Progenitor cell of endocrine pancreas (in vitro differentiated cells): Measurements from ENCODE around the gene CDK8. TPM values are rescaled to one million over a fixed set of nuclear protein-coding genes. Genes with fewer than 3 reads are reported as not detected.

Experiments
- DNase-seq: peaks from one replicate; pipeline ENCODE4 v3.0.0; 2021; ENCODE audit warnings: low spot score; ENCODE audit not compliant: unreplicated experiment
- H3K27ac Mint-ChIP-seq: 2 replicates; pipeline ENCODE4 v1.8.0; 2021; ENCODE audit warnings: mild to moderate bottlenecking, moderate library complexity, mixed read lengths
- H3K27me3 Mint-ChIP-seq: 2 replicates; pipeline ENCODE4 v1.8.0; 2021; ENCODE audit warnings: mixed read lengths
- H3K36me3 Mint-ChIP-seq: 2 replicates; pipeline ENCODE4 v1.8.0; 2022; ENCODE audit warnings: mixed read lengths; ENCODE audit not compliant: insufficient read depth
- H3K4me1 Mint-ChIP-seq: 2 replicates; pipeline ENCODE4 v1.8.0; 2021; ENCODE audit warnings: low read depth, mixed read lengths
- H3K4me3 Mint-ChIP-seq: 2 replicates; pipeline ENCODE4 v1.8.0; 2021; ENCODE audit warnings: low read depth, mild to moderate bottlenecking, moderate library complexity, mixed read lengths
- H3K9me3 Mint-ChIP-seq: 2 replicates; pipeline ENCODE4 v1.8.0; 2021; ENCODE audit warnings: low read depth, mixed read lengths
- CTCF ChIP-seq: fragments of 200-600 bp; sonication (generic); IDR thresholded peaks from one replicate; pipeline ENCODE4 v1.5.0; 2021; ENCODE audit warnings: antibody characterized with exemption, mild to moderate bottlenecking; ENCODE audit not compliant: unreplicated experiment
- total RNA-seq: library from RNA; stranded (reverse); gene quantifications from 2 replicates; pipeline ENCODE4 v1.2.1, GENCODE V29; 2021

The CDK8 gene
- total RNA-seq, 1 donor from 2014 or later = 31.7 TPM

GRCh38 chr13:26305676-26306075 lies 51.7 kb downstream of the CDK8 start:
- no peak for TF ChIP-seq CTCF
- Mint-ChIP-seq H3K36me3 (peaks cover 2% of the 10 kb centered on the region), H3K4me1 (peaks cover 4% of the 10 kb centered on the region), H3K27ac (no peak overlapping the region), H3K4me3 (no peak overlapping the region), H3K9me3 (peaks cover 8% of the 10 kb centered on the region), H3K27me3 (no peaks in the 10 kb centered on the region)
- no peak for DNase-seq

- Mint-ChIP-seq H3K4me1 (no peaks in the 10 kb centered on the region), H3K9me3 (peaks cover 7% of the 10 kb centered on the region), H3K36me3 (peaks cover 2% of the 10 kb centered on the region), H3K4me3 (no peak overlapping the region), H3K27me3 (no peaks in the 10 kb centered on the region), H3K27ac (no peak overlapping the region)
- DNase-seq = no peak
- no peak for TF ChIP-seq CTCF
These were observed 53.8 kb downstream of the CDK8 start for GRCh38 chr13:26307701-26308100.

- peaks cover 2% of the 10 kb centered on the region for H3K36me3 Mint-ChIP-seq
- no peak for TF ChIP-seq CTCF
- peaks cover 1% of the 10 kb centered on the region for H3K4me1 Mint-ChIP-seq
- no peak overlapping the region for H3K27ac Mint-ChIP-seq
- H3K4me3 Mint-ChIP-seq = no peak overlapping the region
- no peak for DNase-seq
- peaks cover 7% of the 10 kb centered on the region for H3K9me3 Mint-ChIP-seq
- H3K27me3 Mint-ChIP-seq = no peaks in the 10 kb centered on the region
These were observed 54.3 kb downstream of the CDK8 start for GRCh38 chr13:26308250-26308649.

- Mint-ChIP-seq H3K27me3 (no peaks in the 10 kb centered on the region), H3K36me3 (peaks cover 2% of the 10 kb centered on the region), H3K4me3 (no peak overlapping the region), H3K4me1 (peaks cover 7% of the 10 kb centered on the region), H3K27ac (no peak overlapping the region), H3K9me3 (peaks cover 7% of the 10 kb centered on the region)
- no peak for DNase-seq
- no peak for TF ChIP-seq CTCF
These were observed 54.9 kb downstream of the CDK8 start for GRCh38 chr13:26308836-26309235.

- no peak for TF ChIP-seq CTCF
- Mint-ChIP-seq H3K27ac (no peak overlapping the region), H3K4me1 (peaks cover 8% of the 10 kb centered on the region), H3K4me3 (no peak overlapping the region), H3K36me3 (peaks cover 2% of the 10 kb centered on the region), H3K9me3 (peaks cover 7% of the 10 kb centered on the region), H3K27me3 (no peaks in the 10 kb centered on the region)
- DNase-seq = no peak
These were observed 56.1 kb downstream of the CDK8 start for GRCh38 chr13:26310003-26310402.
